GM18519 (cell line): ENCODE results near the gene PTK6.
"Not testable (repeated sequence)": the region's sequence is repeated elsewhere in the genome, so short reads cannot be mapped to it uniquely, and the experiment has no call there.

Source experiments
- ATAC-seq: cut with Tn5 transposase; IDR thresholded peaks from one replicate; pipeline ENCODE4 v1.9.1; 2021; ENCODE audit warnings: mild to moderate bottlenecking, moderate library complexity; ENCODE audit not compliant: unreplicated experiment, low FRiP score

PTK6 gene

DNA sequence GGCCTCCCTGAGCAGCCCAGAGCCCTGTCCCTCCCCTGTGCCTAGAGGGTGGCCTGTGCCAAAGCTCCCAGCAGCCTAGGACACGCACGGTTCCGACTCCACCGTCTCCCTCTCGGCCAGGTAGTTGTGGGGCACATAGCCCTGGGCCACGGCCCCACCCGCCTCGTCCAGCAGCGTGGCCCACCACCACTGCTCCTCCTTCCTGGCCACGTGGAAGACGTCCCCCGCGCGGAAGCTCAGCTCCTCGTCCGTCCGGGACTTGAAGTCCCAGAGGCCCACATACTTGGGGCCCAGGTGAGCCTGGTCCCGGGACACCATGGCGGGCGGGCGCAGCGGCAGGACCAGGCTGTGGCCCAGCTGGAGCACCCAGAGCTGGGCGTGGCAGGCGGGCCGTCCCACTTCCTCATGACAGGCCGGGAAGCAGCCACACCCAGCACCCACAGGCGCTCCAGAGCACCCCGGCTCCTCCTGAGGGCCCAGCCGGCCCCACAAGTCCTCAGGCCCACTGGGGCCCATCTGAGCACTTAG, at the start of gene PTK6:
Gene PTK6, minus strand, starts transcription at position 380 of the 528 bp plus-strand sequence. Its CDS starts 62 bp downstream, at position 318.
- no peak for ATAC-seq

GRCh38 chr20:63586797-63587196, 49.6 kb upstream of the PTK6 start:
- no peak for ATAC-seq

- no peak for ATAC-seq
Observed at GRCh38 chr20:63585616-63586565, 48.7 kb upstream of the PTK6 start.

DNA sequence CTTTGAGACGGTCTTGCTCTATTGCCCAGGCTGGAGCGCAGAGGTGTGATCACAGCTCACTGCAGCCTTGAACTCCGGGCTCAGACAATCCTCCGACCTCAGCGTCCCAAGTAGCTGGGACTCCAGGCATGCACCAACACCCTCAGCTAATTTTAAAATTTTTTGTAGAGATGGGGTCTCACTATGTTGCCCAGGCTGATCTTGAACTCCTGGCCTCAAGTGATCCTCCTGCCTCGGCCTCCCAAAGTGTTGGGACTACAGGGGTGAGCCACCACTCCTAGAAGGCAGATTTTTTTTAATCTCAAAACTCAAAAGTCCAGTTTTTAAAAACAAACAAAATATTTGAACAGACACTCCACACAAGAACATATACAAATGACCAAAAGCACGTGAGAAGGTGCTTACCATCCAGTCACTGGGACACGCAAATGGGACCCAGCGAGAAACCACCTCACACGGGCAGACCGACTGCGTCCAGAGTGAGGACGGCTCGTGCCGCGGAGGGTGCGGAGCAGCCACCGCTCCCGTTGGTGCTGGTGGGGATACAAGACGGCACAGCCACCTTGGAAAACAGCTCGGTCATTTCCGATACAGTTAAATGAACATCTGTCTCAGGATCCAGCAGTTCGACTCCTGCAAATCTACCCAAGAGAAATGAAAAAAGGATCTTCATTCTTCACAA, 45.3 kb upstream of the PTK6 start:
- no peak for ATAC-seq

DNA sequence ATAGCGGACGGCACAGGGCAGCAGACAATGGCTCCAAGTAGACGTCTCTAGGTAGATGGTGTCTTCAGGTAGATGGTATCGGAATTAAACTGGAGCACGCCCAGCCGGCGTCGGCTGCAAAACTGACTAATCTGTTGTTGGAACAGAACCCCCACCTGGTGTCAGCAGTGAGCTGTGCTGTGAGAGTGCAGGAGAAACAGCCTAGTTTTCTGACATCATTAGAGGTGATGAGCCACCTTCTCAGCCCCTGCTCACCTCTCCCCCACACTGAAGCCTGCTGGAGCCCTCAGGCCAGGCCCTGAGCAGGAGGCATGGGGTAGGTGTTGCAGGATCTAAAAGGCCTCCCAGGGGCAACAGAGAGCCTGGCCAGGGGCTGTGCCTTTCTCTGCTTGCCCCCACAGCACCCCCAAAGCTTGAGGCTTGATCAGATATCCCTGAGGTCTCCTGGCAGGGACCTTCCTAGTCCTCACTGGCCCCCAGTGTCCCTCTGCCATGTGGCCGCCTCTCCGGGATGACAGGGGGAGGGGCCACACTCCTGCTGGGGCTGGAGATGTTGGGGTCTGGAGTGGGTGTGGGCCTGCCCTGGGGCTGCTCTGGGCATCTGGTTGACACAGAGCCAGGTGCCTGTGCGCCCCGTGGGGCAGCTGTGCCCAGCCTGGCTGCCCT, 43.8 kb upstream of the PTK6 start:
- no peak for ATAC-seq

GRCh38 chr20:63579017-63579694, 42.0 kb upstream of the PTK6 start:
- no peak for ATAC-seq

GRCh38 chr20:63578224-63579016, 41.2 kb upstream of the PTK6 start:
- ATAC-seq, result no peak

GRCh38 chr20:63577317-63577894, 40.2 kb upstream of the PTK6 start:
- no peak for ATAC-seq

DNA sequence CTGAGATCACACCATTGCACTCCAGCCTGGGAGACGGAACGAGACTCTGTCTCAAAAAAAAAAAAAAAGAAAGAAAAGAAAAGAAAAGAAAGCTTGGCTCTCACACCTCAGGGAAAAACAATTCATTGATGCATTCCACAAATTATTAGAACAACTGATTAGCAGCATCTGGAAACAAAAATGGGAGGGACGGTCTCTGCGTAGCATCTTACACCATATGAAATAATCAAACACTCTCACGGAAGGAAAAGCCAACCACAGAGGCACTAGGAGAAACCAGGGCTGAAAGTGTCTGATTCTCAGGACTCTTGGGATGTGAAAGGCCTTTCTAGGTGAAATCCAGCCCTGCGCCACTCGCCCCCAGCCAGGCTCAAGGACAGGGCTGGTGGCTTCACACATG, 39.1 kb upstream of the PTK6 start:
- no peak for ATAC-seq

DNA sequence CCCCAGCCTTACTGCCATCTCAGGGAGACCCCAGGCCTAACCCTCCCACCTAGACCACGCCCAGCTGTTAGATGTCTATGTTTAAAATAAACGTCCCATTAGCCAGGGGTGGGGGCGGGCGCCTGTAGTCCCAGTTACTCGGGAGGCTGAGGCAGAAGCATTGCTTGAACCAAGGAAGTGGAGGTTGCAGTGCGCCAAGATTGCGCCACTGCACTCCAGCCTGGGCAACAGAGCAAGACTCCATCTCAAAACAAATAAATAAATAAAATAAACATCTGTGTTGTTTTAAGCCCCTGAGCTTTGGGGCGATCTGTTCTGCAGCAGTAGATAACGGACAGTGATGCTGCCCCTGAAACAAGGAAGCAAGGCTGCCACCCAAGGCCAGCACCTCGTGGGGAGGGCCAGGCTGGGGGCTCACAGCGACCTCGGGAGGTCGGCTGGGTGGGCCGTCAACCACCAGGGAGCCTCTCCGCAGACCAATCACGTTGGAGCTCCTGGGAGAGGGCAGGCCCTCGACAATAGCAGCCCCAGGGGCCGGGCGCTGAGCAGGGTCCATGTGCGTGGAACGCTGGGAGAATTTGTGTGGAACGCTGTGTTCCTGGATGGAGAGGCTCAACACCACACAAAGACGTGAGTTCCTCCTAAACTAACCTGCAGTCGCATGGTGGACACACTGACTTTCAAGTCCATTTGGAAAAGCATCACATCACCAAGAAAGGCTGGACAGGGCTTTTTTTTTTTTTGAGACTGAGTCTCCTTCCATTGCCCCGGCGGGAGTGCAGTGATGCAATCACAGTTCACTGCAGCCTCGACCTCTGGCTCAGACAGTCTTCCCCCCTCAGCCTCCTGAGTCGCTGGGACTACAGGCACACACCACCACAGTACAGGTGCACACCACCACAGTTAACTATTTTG, 37.9 kb upstream of the PTK6 start:
- no peak for ATAC-seq

- ATAC-seq, result no peak
Observed at GRCh38 chr20:63574156-63574828, 37.1 kb upstream of the PTK6 start, which contains the start of gene HELZ2. HELZ2 (minus strand) TSS chr20:63574239; CDS start chr20:63572385, 1,854 bp downstream.

DNA sequence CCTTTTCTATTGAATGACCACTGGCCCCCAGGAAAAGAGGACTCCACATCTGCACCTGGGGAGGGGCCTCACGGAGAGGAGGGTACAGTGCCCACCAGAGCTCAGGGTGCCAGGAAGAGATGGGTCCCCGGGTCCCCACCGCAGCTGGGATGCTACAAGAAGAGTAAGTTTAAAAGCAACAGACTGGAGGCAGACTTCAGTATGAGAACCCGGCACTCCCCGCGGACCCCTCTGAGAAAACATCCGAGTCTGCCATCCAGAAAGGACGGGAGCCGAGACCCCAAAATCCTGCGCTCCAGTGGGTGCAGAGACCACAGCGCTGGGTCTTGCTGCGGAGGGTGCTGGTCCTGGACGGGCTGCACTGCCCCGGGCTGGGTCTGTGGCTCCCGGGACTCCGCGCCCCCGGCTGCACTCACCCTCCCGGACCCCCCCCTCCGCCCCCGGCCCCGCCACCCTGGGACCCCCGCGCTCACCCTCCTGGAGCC, 36.5 kb upstream of the PTK6 start:
- ATAC-seq, result no peak

GRCh38 chr20:63572788-63573646, 35.8 kb upstream of the PTK6 start:
- ATAC-seq, result no peak

GRCh38 chr20:63572071-63572787, 35.1 kb upstream of the PTK6 start:
- no peak for ATAC-seq

DNA sequence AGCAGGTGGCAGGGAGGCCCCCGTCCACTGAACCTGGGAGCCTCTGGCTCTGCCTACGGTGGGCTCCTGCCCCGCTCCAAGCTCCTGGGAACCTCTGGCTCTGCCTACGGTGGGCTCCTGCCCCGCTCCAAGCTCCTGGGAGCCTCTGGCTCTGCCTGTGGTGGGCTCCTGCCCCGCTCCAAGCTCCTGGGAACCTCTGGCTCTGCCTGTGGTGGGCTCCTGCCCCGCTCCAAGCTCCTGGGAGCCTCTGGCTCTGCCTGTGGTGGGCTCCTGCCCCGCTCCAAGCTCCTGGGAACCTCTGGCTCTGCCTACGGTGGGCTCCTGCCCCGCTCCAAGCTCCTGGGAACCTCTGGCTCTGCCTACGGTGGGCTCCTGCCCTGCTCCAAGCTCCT, 33.9 kb upstream of the PTK6 start:
- not testable (repeated sequence) for ATAC-seq
